Adrenal gland (tissue), 12 donors: Measurements from ENCODE around the gene MED25. TPM values are rescaled to one million over a fixed set of nuclear protein-coding genes. Genes with fewer than 3 reads are reported as not detected.

Source experiments
- DNase-seq, 7 donors: peaks; one replicate each; pipeline ENCODE4 v3.0.0-alpha.2; 2019 to 2020
- H3K27ac ChIP-seq, 5 donors: fragments of 200-600 bp; sonication (generic) in 4 of 5; 1 replicate in 3 of 5; 2 replicates in 2 of 5; pipeline versions ENCODE4 v1.5.1 to v1.8.0; 2016 to 2020; ENCODE audit warnings: mild to moderate bottlenecking in 1 of 5
- H3K27me3 ChIP-seq: fragments of 200-600 bp; 2 replicates; pipeline ENCODE4 v1.8.0; 2021
- H3K36me3 ChIP-seq, 2 donors: fragments of 200-600 bp; replicated peaks in 1 of 2; 1 replicate in 1 of 2; 2 replicates in 1 of 2; pipeline versions ENCODE4 v1.5.1 to v1.8.0; 2018 to 2022
- H3K4me1 ChIP-seq, 2 donors: fragments of 200-600 bp; replicated peaks in 1 of 2; 1 replicate in 1 of 2; 2 replicates in 1 of 2; pipeline versions ENCODE4 v1.5.1 to v1.8.0; 2018 to 2021
- H3K4me3 ChIP-seq, 4 donors: fragments of 200-600 bp; sonication (generic) in 3 of 4; one replicate each; pipeline ENCODE4 v1.5.1; 2016 to 2018
- H3K9me3 ChIP-seq, 3 donors: fragments of 200-600 bp; sonication (generic) in 1 of 3; replicated peaks in 1 of 3; 1 replicate in 2 of 3; 2 replicates in 1 of 3; pipeline versions ENCODE4 v1.5.1 to v1.8.0; 2016 to 2021
- CTCF ChIP-seq, 6 experiments: fragments of 450-650 bp in 4 of 6; fragments of 200-600 bp in 2 of 6; sonication (generic) in 1 of 6; IDR thresholded peaks; 1 replicate in 5 of 6; 2 replicates in 1 of 6; pipeline versions ENCODE4 v1.5.1 to v1.8.0; 2016 to 2021; ENCODE audit warnings: antibody characterized with exemption in 6 of 6, mild to moderate bottlenecking in 2 of 6, moderate library complexity in 1 of 6
- POLR2A ChIP-seq, 2 donors: fragments of 450-650 bp; IDR thresholded peaks; one replicate each; pipeline ENCODE4 v1.6.1; 2017; ENCODE audit warnings: antibody characterized with exemption in 2 of 2, mild to moderate bottlenecking in 2 of 2, moderate library complexity in 1 of 2
- WGBS, 4 donors: extraction: QIAGEN DNeasy Blood & Tissue Kit in 2 of 4; methylation state at CpG; one replicate each; pipeline versions ENCODE4 v1.1.5 to v1.1.7; 2013 to 2017; 5-methylcytosine and 5-hydroxymethylcytosine counted together
- intact Hi-C, 2 donors: fragments of 100-400 bp; cut with DNase I; formaldehyde crosslinking; loops; one replicate each; pipeline versions ENCODE4 v1.14.1 to v1.15.0; 2022 to 2023
- polyA plus RNA-seq, 3 donors: library from polyadenylated mRNA; stranded (reverse); fragments of 200-250 nt in 2 of 3; fragments of 350-450 nt in 1 of 3; fragmentation: Illumina TruSeq in 1 of 3; extraction: RNeasy Lipid Tissue Mini Kit (QIAGEN cat#74804) in 1 of 3; gene quantifications; one replicate each; pipeline ENCODE4 v1.2.3, GENCODE V29; 2013 to 2014
- total RNA-seq, 9 donors: library from RNA; depleted of rRNA in 4 of 9; stranded (reverse); fragments of >200 nt in 4 of 9; fragments of 120-200 nt in 1 of 9; fragmentation: NEBNext Ultra II Directional in 1 of 9; extraction: Animal tissue kit (Norgen Biotek cat#: 25700) in 1 of 9; gene quantifications; one replicate each; pipeline versions ENCODE4 v1.1.0 to v1.2.4, GENCODE V29; 2013 to 2023
- donor health status: healthy with polysubstance abuse.
- donor health status: Bipolar disorder and iron deficiency.
- donor health status: DM: yes; HTN: yes; CAD: no.
- donor health status: DM: no; HTN: no; CAD: no.
- donor health status: DM: no; HTN: no; CAD: no.
- donor health status: DM: yes; HTN: yes; CAD: no.

MED25 gene
- total and polyA plus RNA-seq, 12 donors, result 36.2 to 457 (median 107) TPM

- WGBS, 4 donors, result 35 to 53% (median 40%) methylated on average over 10 of the region's 10 CpGs
- TF ChIP-seq CTCF (IDR thresholded peaks at IDR 0.05) (no peak), POLR2A (IDR thresholded peaks at IDR 0.05) (peak in 1 of 2 donors; percentile 59)
- Histone ChIP-seq H3K4me1 (peaks cover 28 to 29% of the 10 kb centered on the region in 2 donors), H3K36me3 (peaks cover 0 to 18% of the 10 kb centered on the region in 2 donors), H3K4me3 (peak overlapping the region in 1 of 4 donors; percentile 77), H3K9me3 (no peaks in the 10 kb centered on the region), H3K27ac (peak overlapping the region; percentile 56 to 100 (median 88)), H3K27me3 (no peaks in the 10 kb centered on the region)
- peak; percentile 67 to 90 (median 88) for DNase-seq
- intact Hi-C loops, result no loop called here
Observed at GRCh38 chr19:49820125-49820524, 2.0 kb downstream of the MED25 start.

GRCh38 chr19:49823472-49823871 is 5.4 kb downstream of the MED25 start:
- peaks cover 0 to 22% of the 10 kb centered on the region in 2 donors for H3K36me3 ChIP-seq
- DNase-seq, result no peak
- H3K4me1 ChIP-seq, result peaks cover 30 to 37% of the 10 kb centered on the region in 2 donors
- WGBS, 4 donors, result 86 to 92% (median 86%) methylated on average over 11 to 12 of the region's 12 CpGs
- no peak for TF ChIP-seq POLR2A (IDR thresholded peaks at IDR 0.05)
- TF ChIP-seq CTCF (IDR thresholded peaks at IDR 0.05), result no peak
- no peaks in the 10 kb centered on the region for H3K27me3 ChIP-seq
- intact Hi-C loops, result no loop called here
- no peak overlapping the region for H3K27ac ChIP-seq
- no peak overlapping the region for H3K4me3 ChIP-seq
- H3K9me3 ChIP-seq, result no peaks in the 10 kb centered on the region

- Histone ChIP-seq H3K27me3 (no peaks in the 10 kb centered on the region), H3K4me1 (peaks cover 21 to 28% of the 10 kb centered on the region in 2 donors), H3K4me3 (no peak overlapping the region), H3K27ac (no peak overlapping the region), H3K9me3 (no peaks in the 10 kb centered on the region), H3K36me3 (peaks cover 0 to 34% of the 10 kb centered on the region in 2 donors)
- no peak for TF ChIP-seq POLR2A (IDR thresholded peaks at IDR 0.05)
- TF ChIP-seq CTCF (IDR thresholded peaks at IDR 0.05), result no peak
- no peak for DNase-seq
- WGBS, 4 donors, result 75 to 85% (median 83%) methylated on average over 5 to 6 of the region's 6 CpGs
- intact Hi-C loops, result no loop called here
Observed at GRCh38 chr19:49824662-49825061, 6.6 kb downstream of the MED25 start.

- DNase-seq, result peak in 2 of 7 donors; percentile 51 to 55
- WGBS, 4 donors, result 44 to 86% (median 55%) methylated on average over 13 to 14 of the region's 14 CpGs
- no peaks in the 10 kb centered on the region for H3K27me3 ChIP-seq
- intact Hi-C loops, result no loop called here
- H3K27ac ChIP-seq, result peak overlapping the region in 2 of 5 donors; percentile 13 to 37
- no peaks in the 10 kb centered on the region for H3K9me3 ChIP-seq
- H3K36me3 ChIP-seq, result peaks cover 0 to 58% of the 10 kb centered on the region in 2 donors
- H3K4me3 ChIP-seq, result no peak overlapping the region
- H3K4me1 ChIP-seq, result peaks cover 4 to 9% of the 10 kb centered on the region in 2 donors
- TF ChIP-seq CTCF (IDR thresholded peaks at IDR 0.05), result no peak
- no peak for TF ChIP-seq POLR2A (IDR thresholded peaks at IDR 0.05)
Observed at GRCh38 chr19:49827034-49827433, 8.9 kb downstream of the MED25 start.
